Measurements from ENCODE around the gene MSL2. TPM values are rescaled to one million over a fixed set of nuclear protein-coding genes. Genes with fewer than 3 reads are reported as not detected.
A peak's percentile ranks its signal among the peaks of the same experiment; 100 is the strongest.
"Not testable (repeated sequence)": the region's sequence is repeated elsewhere in the genome, so short reads cannot be mapped to it uniquely, and the experiment has no call there.

MSL2 gene
- total RNA-seq, 4 donors from 2014 or later = 18.2 to 34.3 (median 27.8) TPM

GRCh38 chr3:136209921-136210320, 13.8 kb upstream of the MSL2 start:
- no peaks in the 10 kb centered on the region for H3K9me3 ChIP-seq
- H3K27ac ChIP-seq = no peak overlapping the region
- ATAC-seq = no peak
- H3K36me3 ChIP-seq = no peaks in the 10 kb centered on the region
- no peak overlapping the region for H3K4me3 ChIP-seq
- H3K4me1 ChIP-seq = no peaks in the 10 kb centered on the region
- peaks cover 9% of the 10 kb centered on the region for H3K27me3 ChIP-seq
- TF ChIP-seq CTCF (IDR thresholded peaks at IDR 0.05) (no peak), POLR2AphosphoS5 (IDR thresholded peaks at IDR 0.05) (no peak), EP300 (IDR thresholded peaks at IDR 0.05) (no peak), POLR2A (IDR thresholded peaks at IDR 0.05) (no peak)

- Histone ChIP-seq H3K27me3 (peaks cover 9% of the 10 kb centered on the region), H3K36me3 (no peaks in the 10 kb centered on the region), H3K4me3 (no peak overlapping the region), H3K4me1 (no peaks in the 10 kb centered on the region), H3K27ac (no peak overlapping the region), H3K9me3 (no peaks in the 10 kb centered on the region)
- 62 to 66% methylated on average over 4 of the region's 4 CpGs for WGBS, 2 donors (ENCODE audit: low coverage in 1 of 2)
- ATAC-seq = no peak
- TF ChIP-seq POLR2A (IDR thresholded peaks at IDR 0.05) = no peak
- TF ChIP-seq POLR2AphosphoS5 (IDR thresholded peaks at IDR 0.05) = no peak
- no peak for TF ChIP-seq EP300 (IDR thresholded peaks at IDR 0.05)
- TF ChIP-seq CTCF (IDR thresholded peaks at IDR 0.05) = no peak
Observed at GRCh38 chr3:136207489-136208115, 11.5 kb upstream of the MSL2 start.

GRCh38 chr3:136199219-136199618, 3.1 kb upstream of the MSL2 start:
- not testable (repeated sequence) for H3K9me3 ChIP-seq, H3K36me3 ChIP-seq, ATAC-seq, H3K27ac ChIP-seq, H3K4me3 ChIP-seq, H3K27me3 ChIP-seq
- whole genome bisulfite sequencing, 2 donors (ENCODE audit: low coverage in 1 of 2) = 82 to 94% methylated on average over 3 to 5 of the region's 5 CpGs
- H3K4me1 ChIP-seq = peaks cover 0 to 21% (median 10%) of the 10 kb centered on the region in 3 donors

- WGBS, 2 donors (ENCODE audit: low coverage in 1 of 2) = 93 to 95% methylated on average over 3 to 6 of the region's 10 CpGs
Observed at GRCh38 chr3:136198462-136199078, 2.4 kb upstream of the MSL2 start.

GRCh38 chr3:136197159-136197793, 1.1 kb upstream of the MSL2 start:
- no peak for ATAC-seq
- Histone ChIP-seq H3K36me3 (no peaks in the 10 kb centered on the region), H3K27ac (peak overlapping the region; percentile 94 to 100 (median 100)), H3K9me3 (no peaks in the 10 kb centered on the region), H3K4me3 (peak overlapping the region; percentile 74 to 96), H3K27me3 (no peaks in the 10 kb centered on the region), H3K4me1 (peaks cover 0 to 36% (median 14%) of the 10 kb centered on the region in 3 donors)
- 15 to 19% methylated on average over 12 to 15 of the region's 15 CpGs for WGBS, 2 donors (ENCODE audit: low coverage in 1 of 2)
- no peak for TF ChIP-seq CTCF (IDR thresholded peaks at IDR 0.05)
- no peak for TF ChIP-seq POLR2AphosphoS5 (IDR thresholded peaks at IDR 0.05)
- TF ChIP-seq EP300 (IDR thresholded peaks at IDR 0.05) = no peak
- no peak for TF ChIP-seq POLR2A (IDR thresholded peaks at IDR 0.05)

More at GRCh38 chr3:136198462-136199078, 2.4 kb upstream of the MSL2 start:
- ATAC-seq, H3K9me3 ChIP-seq, H3K36me3 ChIP-seq, H3K27me3 ChIP-seq, H3K4me3 ChIP-seq: not testable (repeated sequence)
- H3K4me1 ChIP-seq = peaks cover 0 to 23% (median 10%) of the 10 kb centered on the region in 3 donors
- peak overlapping the region in 3 of 4 donors; percentile 4 to 100 (median 74) for H3K27ac ChIP-seq
